ENCODE results near the gene AIG1. TPM values are rescaled to one million over a fixed set of nuclear protein-coding genes. Genes with fewer than 3 reads are reported as not detected.
"Not testable (repeated sequence)": the region's sequence is repeated elsewhere in the genome, so short reads cannot be mapped to it uniquely, and the experiment has no call there.

The AIG1 gene
- total RNA-seq, 1 donor from 2014 or later: 81.4 TPM

DNA sequence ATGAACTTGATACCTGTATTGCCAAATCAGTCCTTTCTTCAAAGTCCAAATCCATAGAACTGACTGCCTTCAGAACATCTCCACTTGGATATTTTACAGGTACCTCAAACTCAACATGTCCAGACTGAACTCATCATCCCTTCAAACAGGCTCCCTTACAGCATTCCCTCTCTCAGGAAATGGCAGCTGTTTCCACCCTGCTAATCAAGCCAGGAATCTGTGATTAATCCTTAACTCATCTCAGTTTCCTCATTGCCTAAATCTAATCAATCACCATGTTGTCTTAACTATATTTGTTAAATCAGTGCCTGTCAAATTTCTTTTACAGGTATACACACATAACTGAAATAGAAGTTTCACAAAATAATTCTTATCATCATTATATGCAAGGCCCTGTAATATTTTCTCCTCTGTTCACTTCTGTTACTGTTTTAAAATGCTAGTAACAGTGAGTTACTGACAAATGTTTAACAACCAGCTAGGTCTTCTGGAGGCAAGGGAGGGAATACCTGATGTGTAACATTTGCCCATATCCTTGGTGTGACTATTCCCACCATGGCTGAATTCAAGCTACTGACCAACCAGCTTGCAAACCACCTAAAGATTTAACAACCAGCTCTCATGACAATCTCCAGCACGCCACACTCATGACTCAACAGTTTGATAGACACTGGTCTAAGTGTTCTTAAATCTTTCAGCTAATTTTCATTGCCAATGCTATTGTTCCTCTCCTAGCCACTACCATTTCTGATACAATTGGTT, 264.9 kb downstream of the AIG1 start:
- DNase-seq (ENCODE audit: low spot score): no peak

DNA sequence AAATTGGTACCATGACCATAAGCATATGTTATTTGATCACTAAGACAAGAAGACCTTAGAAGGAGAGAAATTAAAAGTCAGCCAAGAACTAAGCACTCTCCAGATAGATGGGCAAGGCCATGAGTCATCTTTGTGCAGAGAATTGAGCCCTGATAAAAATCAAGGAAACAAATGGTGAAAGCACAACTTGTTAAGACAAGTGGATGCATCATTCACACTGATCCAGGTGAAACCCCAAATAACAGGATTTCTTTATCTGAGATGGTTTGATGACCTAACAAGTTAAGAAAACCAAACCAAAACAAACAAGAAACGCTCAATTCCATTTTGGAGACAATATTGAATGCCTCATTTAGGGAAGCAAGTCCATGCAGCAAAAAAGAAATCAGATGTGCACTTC, 268.2 kb downstream of the AIG1 start:
- no peak for DNase-seq (ENCODE audit: low spot score)

DNA sequence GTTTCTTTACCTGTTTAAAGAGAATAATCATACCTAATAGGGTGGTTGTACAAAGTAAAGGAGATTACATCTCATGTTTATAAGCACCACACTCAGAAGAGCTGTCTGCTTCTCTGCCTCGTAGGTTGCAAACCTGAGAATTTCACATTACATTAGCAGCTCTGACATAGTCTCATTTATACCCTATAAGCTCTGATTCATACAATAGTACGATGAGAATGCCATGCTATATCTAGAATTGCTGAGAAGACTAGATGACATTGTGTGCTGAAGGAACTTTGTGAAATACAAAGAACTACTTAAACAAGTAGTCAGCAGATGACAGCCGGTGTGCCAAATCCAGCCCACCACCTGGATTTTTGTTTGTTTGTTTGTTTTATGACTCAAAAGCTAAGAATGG, 268.6 kb downstream of the AIG1 start:
- DNase-seq (ENCODE audit: low spot score): no peak

DNA sequence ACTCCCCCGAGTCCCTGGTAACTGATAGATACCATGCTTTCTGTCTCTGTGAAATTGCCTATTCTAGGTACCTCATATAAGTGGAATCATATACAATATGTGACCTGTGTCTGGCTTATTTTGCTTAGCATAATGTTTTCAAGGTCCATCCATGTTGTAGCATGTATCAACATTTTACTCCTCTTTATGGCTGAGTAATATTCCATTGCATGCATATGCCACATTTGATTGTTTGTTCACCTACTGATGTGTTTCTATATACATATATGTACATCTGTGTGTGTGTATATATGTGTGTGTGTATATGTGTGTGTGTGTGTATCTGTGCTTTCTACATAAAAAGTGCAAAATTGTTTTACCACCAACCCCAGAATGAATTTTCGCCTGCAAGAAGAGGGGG, 270.7 kb downstream of the AIG1 start:
- no peak for DNase-seq (ENCODE audit: low spot score)

DNA sequence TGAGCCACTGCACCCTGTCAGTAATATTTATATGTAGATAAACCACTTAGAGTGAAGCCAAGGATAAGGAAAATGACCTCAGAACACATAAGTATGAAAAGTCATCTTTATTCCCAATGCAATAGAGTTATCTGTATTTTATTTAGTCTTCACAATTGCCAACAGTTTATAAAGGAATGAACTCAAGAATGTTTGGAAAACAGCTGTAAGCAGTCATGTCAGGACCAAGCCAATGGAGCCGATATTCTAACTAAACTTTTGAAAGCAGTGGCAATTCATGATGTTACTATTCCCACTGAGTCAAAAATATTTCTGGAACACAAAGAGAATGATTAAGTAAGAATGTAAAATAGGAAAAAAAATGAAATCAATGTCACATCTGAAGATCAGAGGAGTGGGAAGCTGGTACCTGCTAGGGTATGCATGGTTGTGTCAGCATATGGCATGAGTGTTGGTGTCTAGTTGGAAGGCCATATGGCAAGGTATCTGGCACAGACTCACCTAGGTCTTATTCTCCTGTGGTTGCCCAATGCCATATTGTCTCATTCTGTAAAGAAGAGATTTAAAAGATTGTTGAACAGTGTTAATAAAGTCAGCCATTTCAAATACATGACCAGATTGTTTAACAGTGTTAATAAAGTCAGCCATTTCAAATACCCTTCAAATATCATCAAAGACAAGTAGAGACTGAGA, 271.6 kb downstream of the AIG1 start:
- DNase-seq (ENCODE audit: low spot score): no peak

DNA sequence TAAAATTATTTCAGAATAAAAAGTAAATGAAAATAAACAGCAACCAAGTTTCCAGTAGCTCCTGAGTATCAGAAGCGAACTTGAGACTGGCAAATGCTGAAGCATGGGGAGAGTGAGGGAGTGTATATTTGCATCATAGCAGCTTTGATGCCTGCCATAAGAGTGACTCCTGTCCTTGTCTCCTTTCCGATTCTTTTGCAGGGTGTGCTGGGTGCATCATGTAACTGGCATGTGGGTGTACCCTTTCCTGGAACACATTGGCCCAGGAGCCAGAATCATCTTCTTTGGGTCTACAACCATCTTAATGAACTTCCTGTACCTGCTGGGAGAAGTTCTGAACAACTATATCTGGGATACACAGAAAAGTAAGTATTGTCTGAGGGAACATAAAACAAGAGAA, 272.4 kb downstream of the AIG1 start:
- DNase-seq (ENCODE audit: low spot score): no peak

DNA sequence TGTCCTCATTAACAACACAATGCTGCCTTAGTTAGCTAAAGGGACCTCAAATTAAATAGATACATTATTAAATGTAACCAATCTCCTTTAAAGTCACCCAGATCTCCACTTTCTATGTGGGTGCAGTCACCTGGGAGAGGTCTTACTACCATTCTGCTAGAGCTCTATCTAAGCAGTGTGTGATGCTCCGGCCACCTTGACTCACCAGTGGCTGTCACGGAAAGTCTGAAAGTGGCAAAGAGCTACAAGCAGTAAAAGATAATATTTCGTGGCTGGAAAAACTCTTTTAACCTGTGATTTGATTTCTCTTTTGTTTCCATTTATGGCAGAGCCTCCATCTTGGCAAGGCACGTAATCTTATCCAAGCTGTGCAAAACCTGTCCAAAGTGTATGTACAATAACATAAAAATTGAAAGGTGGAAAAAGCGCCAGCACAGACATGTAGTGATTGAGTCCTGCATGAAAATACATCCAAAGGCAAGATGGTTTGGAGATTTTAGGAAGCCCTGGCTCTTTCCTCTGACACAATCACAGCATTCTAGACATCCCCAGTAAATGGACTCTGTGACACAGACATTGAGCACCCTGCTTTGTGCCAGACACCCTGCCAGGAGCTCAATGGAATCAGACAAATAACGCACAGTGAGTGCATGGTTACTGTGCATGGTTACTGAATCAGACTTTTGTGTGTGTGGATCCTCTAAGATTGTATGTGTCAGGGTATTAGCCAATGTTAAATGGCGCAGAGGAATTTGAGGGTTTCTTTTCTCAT, 273.2 kb downstream of the AIG1 start:
- DNase-seq (ENCODE audit: low spot score): no peak

DNA sequence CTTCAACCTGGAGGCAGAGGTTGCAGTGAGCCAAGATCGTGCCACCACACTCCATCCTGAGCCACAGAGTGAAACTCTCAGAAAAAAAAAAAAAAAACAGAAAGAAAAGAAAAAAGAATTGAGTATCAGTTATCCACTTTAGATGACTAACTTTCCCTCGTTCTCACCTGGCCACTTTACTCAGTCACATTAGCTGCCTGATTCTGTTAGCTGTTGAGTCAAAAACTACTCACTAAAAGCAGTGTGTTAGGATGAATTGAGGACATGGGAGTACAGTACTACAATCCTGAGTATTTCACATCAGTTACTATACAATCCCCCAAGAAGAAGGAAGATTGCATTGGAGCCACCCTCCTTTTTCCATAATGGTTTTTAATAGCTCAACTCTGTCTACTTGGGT, 275.2 kb downstream of the AIG1 start:
- no peak for DNase-seq (ENCODE audit: low spot score)

DNA sequence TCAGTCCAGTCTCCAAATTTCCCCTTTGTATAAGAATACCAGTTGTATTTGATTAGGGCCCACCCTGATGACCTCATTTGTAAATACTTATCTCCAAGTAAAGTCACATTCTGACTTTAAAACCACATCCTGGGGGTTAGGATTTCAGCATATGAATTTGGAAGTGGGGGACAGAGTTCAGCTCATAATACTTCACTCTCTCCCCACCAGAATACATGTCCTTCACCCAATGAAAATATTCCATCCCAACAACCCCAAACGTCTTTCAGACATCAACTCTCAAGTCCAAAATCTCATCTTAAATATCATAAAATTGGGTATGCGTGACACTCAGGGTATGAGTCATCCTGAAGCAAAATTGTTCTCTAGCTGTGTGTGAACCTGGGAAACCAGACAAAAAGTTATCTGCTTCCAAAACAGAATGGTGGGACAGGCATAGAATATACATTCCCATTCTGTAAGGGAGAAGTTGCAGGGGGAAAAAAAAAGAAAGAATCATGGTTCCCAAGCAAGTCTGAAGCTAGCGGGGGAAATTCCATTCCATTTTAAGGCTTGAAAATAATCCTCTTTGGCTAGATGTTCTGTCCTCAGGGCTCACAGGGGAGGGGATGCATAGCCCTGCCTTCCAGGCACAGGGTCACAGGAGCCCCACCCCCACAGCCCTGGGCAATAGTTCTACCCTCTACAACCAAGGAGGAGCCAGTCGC, 275.9 kb downstream of the AIG1 start:
- no peak for DNase-seq (ENCODE audit: low spot score)

DNA sequence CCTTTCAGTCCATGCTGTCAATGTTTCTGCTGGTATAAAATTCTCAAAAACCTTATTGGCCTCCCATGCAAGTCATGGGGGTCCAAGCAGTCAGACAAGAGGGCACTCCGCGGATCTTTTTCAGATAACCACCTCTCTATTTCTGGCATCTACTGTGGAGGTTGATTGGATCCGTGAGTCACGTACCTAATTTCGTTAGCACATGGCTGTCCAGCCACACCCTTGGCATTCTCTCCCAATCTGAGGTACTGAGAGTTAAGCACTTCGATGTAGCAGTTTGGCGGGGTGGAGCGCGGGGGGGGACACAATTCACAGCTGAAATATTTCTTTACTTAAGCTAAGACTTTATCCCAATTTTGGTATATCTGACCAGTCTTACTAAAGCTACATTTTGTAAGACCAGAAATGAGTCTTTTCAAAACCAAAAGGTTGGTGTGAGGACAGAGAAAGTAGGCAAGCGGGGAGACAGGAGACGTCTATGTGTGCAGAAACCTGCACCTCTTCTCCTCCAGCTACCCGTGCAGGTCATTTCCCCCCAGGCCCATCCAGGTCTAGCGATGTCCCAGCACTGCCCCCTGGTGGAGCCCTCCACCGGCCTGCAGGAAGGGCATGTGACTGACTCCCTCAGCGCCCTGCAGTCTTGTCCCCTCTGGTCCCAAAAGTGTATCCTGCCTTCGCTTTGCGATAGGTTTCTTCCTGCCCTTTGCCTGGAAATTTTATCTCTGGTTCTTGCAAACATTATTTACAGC, 276.7 kb downstream of the AIG1 start:
- peak; percentile 23 for DNase-seq (ENCODE audit: low spot score)

DNA sequence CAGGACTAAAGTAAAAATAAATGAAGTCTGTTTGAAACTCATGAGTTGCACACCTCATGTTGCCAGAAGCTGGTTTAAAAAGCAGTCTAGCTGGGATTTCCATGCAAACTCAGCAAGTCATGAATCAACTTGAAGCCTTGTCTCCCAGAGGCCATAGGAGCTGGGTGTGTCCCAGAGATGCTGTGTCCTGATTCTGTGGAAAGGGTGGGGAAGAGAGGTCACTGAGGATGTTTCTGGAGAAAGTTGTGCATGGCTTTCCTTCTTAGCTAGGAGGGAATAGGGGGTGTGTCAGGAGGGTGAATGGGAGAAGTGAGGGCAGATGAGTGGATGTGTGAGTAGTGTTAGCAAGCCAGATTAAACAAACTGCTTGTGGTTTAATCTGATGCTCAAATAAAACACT, 278.5 kb downstream of the AIG1 start:
- DNase-seq (ENCODE audit: low spot score): no peak

DNA sequence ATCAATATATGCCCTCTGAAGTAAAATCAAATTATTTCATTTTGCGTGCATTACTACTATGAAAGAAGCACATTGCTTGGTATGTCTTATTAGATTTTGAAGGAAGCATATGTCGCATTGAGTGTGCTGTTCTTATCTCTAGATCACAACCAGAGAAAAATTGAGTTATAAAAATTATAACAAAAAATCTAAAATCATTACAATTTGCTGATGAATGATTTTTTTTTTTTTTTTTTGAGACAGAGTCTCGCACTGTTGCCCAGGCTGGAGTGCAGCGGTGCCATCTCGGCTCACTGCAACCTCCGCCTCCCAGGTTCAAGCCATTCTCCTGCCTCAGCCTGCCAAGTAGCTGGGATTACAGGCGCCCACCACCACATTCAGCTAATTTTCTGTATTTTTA, 284.8 kb downstream of the AIG1 start:
- DNase-seq (ENCODE audit: low spot score): not testable (repeated sequence)

DNA sequence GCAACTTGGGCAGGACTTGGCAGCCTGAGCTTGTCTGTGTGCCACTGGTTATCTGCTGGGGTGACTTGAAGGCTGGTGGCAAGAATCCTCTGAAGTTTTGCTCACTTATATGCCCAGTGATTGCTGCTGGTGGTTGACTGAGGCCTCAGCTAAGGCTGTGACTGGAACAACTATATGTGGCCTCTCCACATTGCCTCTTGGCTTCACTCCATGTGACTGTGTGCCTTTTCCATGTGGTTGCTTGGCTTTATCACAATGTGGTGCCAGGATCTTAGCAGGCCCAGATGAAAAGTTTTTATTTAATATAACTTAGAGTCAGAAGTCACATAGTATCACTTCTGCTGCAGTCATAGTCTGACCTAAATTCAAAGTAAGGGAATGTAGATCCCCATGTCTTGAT, 285.3 kb downstream of the AIG1 start:
- no peak for DNase-seq (ENCODE audit: low spot score)

DNA sequence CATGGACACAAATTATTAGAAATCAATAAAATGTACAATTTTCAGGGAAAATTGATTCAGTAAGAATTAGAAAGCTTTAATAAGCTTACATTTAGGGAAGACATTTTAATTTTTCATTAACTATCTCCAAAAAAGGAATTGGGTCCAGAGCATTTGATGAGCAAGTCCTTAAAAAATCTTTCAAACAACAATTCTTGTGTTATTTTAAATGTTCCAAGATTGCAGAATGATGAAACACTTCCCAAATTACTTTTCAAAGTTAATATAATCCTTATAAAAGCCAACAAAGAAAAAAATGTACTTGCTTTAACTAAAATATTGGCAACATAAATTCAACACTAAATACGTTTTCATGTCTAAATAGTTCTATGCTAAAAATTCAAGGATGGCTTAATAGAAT, 287.8 kb downstream of the AIG1 start:
- DNase-seq (ENCODE audit: low spot score): no peak

DNA sequence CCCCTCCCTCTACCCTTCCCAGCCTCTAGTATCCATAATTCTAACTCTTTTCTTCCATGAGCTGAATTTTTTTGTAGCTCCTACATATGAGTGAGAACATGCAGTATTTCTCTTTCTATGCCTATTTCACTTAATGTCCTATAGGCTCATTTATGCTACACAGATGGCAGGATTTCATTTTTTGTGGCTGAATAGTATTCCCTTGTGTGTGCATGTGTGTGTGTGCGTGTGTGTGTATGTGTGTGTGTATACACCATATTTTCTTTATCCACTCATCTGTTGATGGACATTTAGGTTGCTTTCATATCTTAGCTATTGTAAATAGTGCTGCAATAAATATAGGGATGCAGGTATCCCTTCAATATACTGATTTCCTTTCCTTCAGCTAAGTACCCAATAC, 288.8 kb downstream of the AIG1 start:
- DNase-seq (ENCODE audit: low spot score): no peak

DNA sequence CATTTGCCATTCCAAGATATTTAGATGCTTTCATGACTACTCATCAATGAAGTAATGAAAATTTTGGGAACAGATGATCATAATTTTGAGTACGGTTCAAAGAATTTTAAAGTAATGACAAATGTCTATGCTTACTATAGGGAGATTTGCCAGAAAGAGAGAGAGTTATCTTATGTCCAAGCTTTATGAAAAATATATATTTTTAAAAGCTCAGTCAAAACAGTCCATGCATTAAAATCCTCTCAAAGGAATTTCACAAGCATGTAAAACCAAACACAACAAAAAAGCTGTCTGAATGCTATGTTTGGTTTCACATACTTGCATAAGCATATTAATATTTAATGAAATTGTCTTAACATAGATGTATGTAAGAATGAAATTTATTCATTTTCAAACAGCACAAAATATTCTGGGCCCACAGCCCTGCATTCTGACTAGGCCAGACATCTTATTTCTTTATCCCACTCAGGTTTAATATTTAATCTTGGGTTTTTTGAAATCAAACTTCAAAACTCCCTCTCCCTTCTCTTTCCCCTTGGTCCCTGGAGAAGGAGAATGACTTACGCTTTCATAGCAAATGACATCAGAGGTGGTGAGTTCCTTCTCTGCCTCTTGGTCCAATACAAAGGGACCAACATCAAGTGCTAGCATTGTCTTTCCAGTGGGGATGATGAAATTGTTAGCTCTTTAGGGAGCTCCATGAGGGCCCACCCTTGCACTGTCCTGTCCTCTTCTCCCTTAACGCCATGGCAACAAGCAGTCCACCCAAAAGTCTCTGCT, 295.6 kb downstream of the AIG1 start:
- no peak for DNase-seq (ENCODE audit: low spot score)

DNA sequence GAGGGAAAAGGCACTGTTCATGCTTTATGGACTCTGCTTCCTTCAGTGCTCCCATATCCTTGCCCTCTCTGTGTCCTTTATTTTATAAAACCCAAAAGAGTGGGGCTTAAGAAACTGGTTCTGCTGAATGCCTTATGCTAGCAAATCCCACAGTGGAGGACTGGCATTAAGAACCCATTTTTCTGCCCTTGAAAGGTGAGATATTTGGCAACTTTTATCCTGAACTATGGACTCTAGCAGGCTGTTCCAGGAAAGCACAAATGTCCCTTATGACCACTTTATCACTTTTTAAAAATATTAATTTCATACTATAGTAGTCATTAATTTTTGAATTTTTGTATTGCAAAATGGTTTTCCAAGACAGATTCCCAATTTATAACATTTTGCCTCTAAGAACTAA, 296.5 kb downstream of the AIG1 start:
- no peak for DNase-seq (ENCODE audit: low spot score)

DNA sequence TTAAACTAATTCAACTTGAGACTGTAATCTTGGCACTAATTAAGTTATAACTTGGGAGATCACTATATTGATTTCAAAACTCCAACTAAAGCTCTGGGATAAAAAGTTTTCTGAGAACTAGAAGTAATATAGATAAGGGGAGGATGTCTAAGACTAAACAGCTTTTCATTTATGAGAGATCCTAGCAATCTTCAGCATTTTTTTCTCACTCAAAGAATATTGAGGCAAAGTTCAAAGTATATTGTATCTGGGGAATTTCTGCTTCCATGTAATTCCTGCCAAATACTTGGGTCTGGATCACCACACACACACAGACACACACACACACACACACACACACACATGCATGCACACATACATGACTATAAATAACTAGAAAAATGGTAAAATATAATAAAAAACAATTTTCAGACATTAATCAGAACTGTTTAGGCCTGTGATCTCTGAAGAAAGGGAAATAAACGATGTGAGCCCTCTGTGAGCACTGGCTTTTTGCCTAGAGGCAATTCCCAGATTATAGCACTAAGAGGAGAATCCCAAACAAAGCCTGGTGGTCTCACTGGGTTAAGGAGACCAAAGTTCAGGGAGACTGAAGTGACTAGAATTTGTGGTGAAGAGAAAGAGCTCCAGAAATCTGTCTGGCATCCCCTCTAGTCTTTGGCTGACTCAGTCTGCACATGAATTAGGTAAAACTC, 297.0 kb downstream of the AIG1 start:
- DNase-seq (ENCODE audit: low spot score): no peak

DNA sequence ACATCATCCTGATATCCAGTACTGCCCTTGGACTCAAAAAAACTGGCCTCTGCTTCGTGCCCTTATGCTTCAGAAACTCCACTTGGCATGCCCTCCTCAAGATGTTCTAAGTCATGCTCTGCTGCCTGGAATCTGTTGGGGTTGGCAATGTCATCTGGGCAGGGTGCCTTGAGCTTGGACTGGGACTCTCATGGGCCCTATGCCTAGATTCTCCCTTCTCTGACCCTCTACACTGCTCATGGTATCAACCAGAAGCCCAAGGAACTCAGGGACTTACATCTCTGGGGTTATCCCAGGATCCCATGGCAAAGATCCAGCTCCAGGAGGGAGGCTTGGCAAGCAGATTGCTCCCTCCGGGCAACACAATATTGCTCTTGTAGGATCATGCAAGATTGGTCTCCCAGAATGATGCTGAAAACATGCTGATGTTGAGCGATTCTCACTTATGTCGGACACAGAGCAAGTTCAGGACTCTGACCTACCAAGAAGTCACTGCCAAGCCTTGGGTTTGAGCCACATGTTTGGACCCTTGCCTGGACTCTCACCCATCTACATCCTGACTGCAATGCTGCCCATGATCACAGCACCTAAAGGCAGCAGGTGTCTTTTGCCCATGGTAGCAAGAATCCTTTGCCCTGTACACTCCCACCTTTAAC, 301.0 kb downstream of the AIG1 start:
- no peak for DNase-seq (ENCODE audit: low spot score)

DNA sequence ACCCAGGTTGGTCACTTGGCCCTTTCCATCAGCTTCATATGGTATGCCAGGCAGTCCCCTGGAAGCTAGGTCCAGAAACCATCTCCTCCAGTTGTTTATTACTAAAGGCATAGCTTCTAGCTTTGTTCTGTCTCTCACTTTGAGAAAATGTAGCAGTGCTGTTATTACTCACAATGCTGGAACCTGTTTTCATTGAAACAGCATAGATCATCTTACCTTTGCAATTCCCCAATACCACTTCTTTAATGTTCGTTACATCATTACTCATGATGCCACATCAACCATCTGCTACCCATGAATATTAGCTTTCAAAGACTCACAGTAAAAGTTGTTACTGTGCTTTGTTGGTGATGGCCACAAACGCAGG, 301.5 kb downstream of the AIG1 start:
- DNase-seq (ENCODE audit: low spot score): no peak

Data from mucosa of gallbladder (tissue), 1 donor.